HEK293 (cell line): ENCODE results near the gene GSTA5.
"Not testable (repeated sequence)": the region's sequence is repeated elsewhere in the genome, so short reads cannot be mapped to it uniquely, and the experiment has no call there.

Experiments used
- CTCF ChIA-PET: fragments of 350-600 bp; formaldehyde crosslinking; extraction: SDS; loops from one replicate; lab custom pipeline; 2021; ENCODE audit warnings: antibody characterized with exemption; lab: Yijun Ruan, JAX
- POLR2A ChIA-PET: fragments of 300-600 bp; formaldehyde crosslinking; extraction: SDS; loops from one replicate; lab custom pipeline; 2020; ENCODE audit warnings: antibody characterized with exemption, inconsistent platforms; lab: Yijun Ruan, JAX
- H3K27ac ChIP-seq: fragments of 200-500 bp; sonication (Bioruptor generic); 2 replicates; pipeline ENCODE4 v1.5.1; 2014; ENCODE audit warnings: low read depth, low read length, control low read depth, inconsistent platforms; ENCODE audit errors: extremely low read depth
- H3K36me3 ChIP-seq, 2 experiments: fragments of 200-500 bp in 1 of 2; sonication (Bioruptor generic) in 1 of 2; 1 replicate in 1 of 2; 2 replicates in 1 of 2; pipeline ENCODE4 v1.5.1; 2014 to 2017; ENCODE audit warnings: inconsistent platforms in 2 of 2, low read length in 2 of 2; ENCODE audit not compliant: control insufficient read depth in 2 of 2, insufficient read depth in 1 of 2
- H3K4me1 ChIP-seq: fragments of 200-500 bp; sonication (Bioruptor generic); 2 replicates; pipeline ENCODE4 v1.5.1; 2014; ENCODE audit warnings: mild to moderate bottlenecking, low read length, inconsistent platforms; ENCODE audit not compliant: control insufficient read depth, insufficient read depth
- H3K4me3 ChIP-seq: 2 replicates; pipeline ENCODE4 v1.5.1; 2011; ENCODE audit warnings: low read depth, mild to moderate bottlenecking, control low read depth, low read length, moderate library complexity
- H3K9me3 ChIP-seq: fragments of 200-500 bp; sonication (Bioruptor generic); 2 replicates; pipeline ENCODE4 v1.5.1; 2014; ENCODE audit warnings: low read depth, low read length, inconsistent platforms; ENCODE audit not compliant: control insufficient read depth, insufficient read depth
- CTCF ChIP-seq: fragments of 450-650 bp; formaldehyde crosslinking; IDR thresholded peaks from 2 replicates; pipeline ENCODE4 v1.5.1; 2016; ENCODE audit warnings: missing biosample characterization, missing genetic modification characterization
- GLIS1 ChIP-seq: fragments of 450-650 bp; formaldehyde crosslinking; IDR thresholded peaks from 2 replicates; pipeline ENCODE4 v1.5.1; 2016; ENCODE audit warnings: missing biosample characterization, missing genetic modification characterization
- OSR2 ChIP-seq: fragments of 450-650 bp; formaldehyde crosslinking; IDR thresholded peaks from 2 replicates; pipeline ENCODE4 v1.5.1; 2016; ENCODE audit warnings: missing biosample characterization, missing genetic modification characterization
- PRDM4 ChIP-seq: fragments of 450-650 bp; formaldehyde crosslinking; IDR thresholded peaks from 2 replicates; pipeline ENCODE4 v1.5.1; 2017; ENCODE audit warnings: missing biosample characterization, missing genetic modification characterization
- RBAK ChIP-seq: fragments of 450-650 bp; formaldehyde crosslinking; IDR thresholded peaks from 2 replicates; pipeline ENCODE4 v1.5.1; 2016; ENCODE audit warnings: missing biosample characterization, missing genetic modification characterization
- YY1 ChIP-seq: fragments of 450-650 bp; formaldehyde crosslinking; IDR thresholded peaks from 2 replicates; pipeline ENCODE4 v1.5.1; 2018; ENCODE audit warnings: missing biosample characterization, missing genetic modification characterization
- ZBTB44 ChIP-seq: fragments of 450-650 bp; IDR thresholded peaks from 2 replicates; pipeline ENCODE4 v1.5.1; 2018; ENCODE audit warnings: missing biosample characterization, mild to moderate bottlenecking, missing genetic modification characterization
- ZEB2 ChIP-seq: fragments of 450-650 bp; formaldehyde crosslinking; IDR thresholded peaks from 2 replicates; pipeline ENCODE4 v1.5.1; 2016; ENCODE audit warnings: missing biosample characterization, missing genetic modification characterization
- ZFP3 ChIP-seq: fragments of 450-650 bp; formaldehyde crosslinking; IDR thresholded peaks from 2 replicates; pipeline ENCODE4 v1.5.1; 2016; ENCODE audit warnings: low read depth, missing biosample characterization, missing genetic modification characterization
- ZFP41 ChIP-seq: fragments of 450-650 bp; formaldehyde crosslinking; IDR thresholded peaks from 2 replicates; pipeline ENCODE4 v1.5.1; 2016; ENCODE audit warnings: missing biosample characterization, missing genetic modification characterization, borderline replicate concordance
- ZNF112 ChIP-seq: fragments of 450-650 bp; formaldehyde crosslinking; IDR thresholded peaks from 2 replicates; pipeline ENCODE4 v1.5.0; 2017; ENCODE audit warnings: missing biosample characterization, missing genetic modification characterization
- ZNF121 ChIP-seq: fragments of 450-650 bp; formaldehyde crosslinking; IDR thresholded peaks from 2 replicates; pipeline ENCODE4 v1.5.1; 2016; ENCODE audit warnings: missing biosample characterization, missing genetic modification characterization
- ZNF133 ChIP-seq: fragments of 450-650 bp; formaldehyde crosslinking; IDR thresholded peaks from 2 replicates; pipeline ENCODE4 v1.5.1; 2016; ENCODE audit warnings: missing biosample characterization, missing genetic modification characterization
- ZNF394 ChIP-seq: fragments of 450-650 bp; formaldehyde crosslinking; IDR thresholded peaks from 2 replicates; pipeline ENCODE4 v1.5.1; 2016; ENCODE audit warnings: missing biosample characterization, missing genetic modification characterization, mild to moderate bottlenecking, moderate library complexity, borderline replicate concordance
- ZNF48 ChIP-seq: fragments of 450-650 bp; formaldehyde crosslinking; IDR thresholded peaks from 2 replicates; pipeline ENCODE4 v1.5.1; 2016; ENCODE audit warnings: missing biosample characterization, missing genetic modification characterization
- ZNF510 ChIP-seq: fragments of 450-650 bp; formaldehyde crosslinking; IDR thresholded peaks from 2 replicates; pipeline ENCODE4 v1.5.1; 2018; ENCODE audit warnings: mild to moderate bottlenecking, missing genetic modification characterization, missing biosample characterization; ENCODE audit not compliant: insufficient replicate concordance
- ZNF600 ChIP-seq: fragments of 450-650 bp; formaldehyde crosslinking; IDR thresholded peaks from 2 replicates; pipeline ENCODE4 v1.5.1; 2016; ENCODE audit warnings: missing biosample characterization, missing genetic modification characterization
- ZNF623 ChIP-seq: fragments of 450-650 bp; formaldehyde crosslinking; IDR thresholded peaks from 2 replicates; pipeline ENCODE4 v1.5.1; 2016; ENCODE audit warnings: missing biosample characterization, missing genetic modification characterization
- ZNF624 ChIP-seq: fragments of 450-650 bp; formaldehyde crosslinking; IDR thresholded peaks from 2 replicates; pipeline ENCODE4 v1.5.1; 2017; ENCODE audit warnings: missing biosample characterization, missing genetic modification characterization
- ZNF747 ChIP-seq: fragments of 450-650 bp; formaldehyde crosslinking; IDR thresholded peaks from 2 replicates; pipeline ENCODE4 v1.5.1; 2016; ENCODE audit warnings: missing biosample characterization, missing genetic modification characterization
- TF ChIP-seq, protein P1 (sequence below): fragments of 450-650 bp; formaldehyde crosslinking; IDR thresholded peaks from 2 replicates; pipeline ENCODE4 v1.5.1; 2016; ENCODE audit warnings: missing biosample characterization, missing genetic modification characterization

GSTA5 gene

GRCh38 chr6:52826513-52826912 is 14.1 kb downstream of the GSTA5 start:
- TF ChIP-seq ZEB2 (tag by site-specific recombination) (no peak), ZNF624 (tag by site-specific recombination) (no peak), ZBTB44 (tag by site-specific recombination) (no peak), ZFP3 (tag by site-specific recombination) (no peak), ZNF112 (tag by site-specific recombination) (no peak), OSR2 (no peak), ZNF121 (tag by site-specific recombination) (no peak), ZNF48 (no peak), GLIS1 (no peak), ZNF623 (tag by site-specific recombination) (no peak)
- Histone ChIP-seq H3K27ac (no peak overlapping the region), H3K4me1 (no peaks in the 10 kb centered on the region), H3K36me3 (no peaks in the 10 kb centered on the region), H3K9me3 (no peaks in the 10 kb centered on the region), H3K4me3 (no peak overlapping the region)
- CTCF ChIA-PET, result no interaction called here
- POLR2A ChIA-PET, result no interaction called here

DNA sequence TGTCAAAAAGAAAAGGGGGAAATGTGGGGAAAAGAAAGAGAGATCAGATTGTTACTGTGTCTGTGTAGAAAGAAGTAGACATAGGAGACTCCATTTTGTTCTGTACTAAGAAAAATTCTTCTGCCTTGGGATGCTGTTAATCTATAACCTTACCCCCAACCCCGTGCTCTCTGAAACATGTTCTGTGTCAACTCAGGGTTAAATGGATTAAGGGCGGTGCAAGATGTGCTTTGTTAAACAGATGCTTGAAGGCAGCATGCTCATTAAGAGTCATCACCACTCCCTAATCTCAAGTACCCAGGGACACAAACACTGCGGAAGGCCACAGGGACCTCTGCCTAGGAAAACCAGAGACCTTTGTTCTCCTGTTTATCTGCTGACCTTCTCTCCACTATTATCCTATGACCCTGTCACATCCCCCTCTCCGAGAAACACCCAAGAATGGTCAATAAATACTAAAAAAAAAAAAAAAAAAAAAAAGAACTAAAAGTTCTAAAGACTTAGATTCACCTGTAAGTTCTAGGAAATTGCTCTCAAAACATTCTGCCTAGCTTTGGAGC is 14.6 kb downstream of the GSTA5 start:
- H3K27ac ChIP-seq, H3K36me3 ChIP-seq, H3K9me3 ChIP-seq, H3K4me3 ChIP-seq, H3K4me1 ChIP-seq, POLR2A ChIA-PET: not testable (repeated sequence)
- CTCF ChIA-PET, result interaction anchor here (1.6 kb wide), 1 partner anchor 10 kb away, joined by 3 read pairs; no protein-coding TSS in a partner anchor

DNA sequence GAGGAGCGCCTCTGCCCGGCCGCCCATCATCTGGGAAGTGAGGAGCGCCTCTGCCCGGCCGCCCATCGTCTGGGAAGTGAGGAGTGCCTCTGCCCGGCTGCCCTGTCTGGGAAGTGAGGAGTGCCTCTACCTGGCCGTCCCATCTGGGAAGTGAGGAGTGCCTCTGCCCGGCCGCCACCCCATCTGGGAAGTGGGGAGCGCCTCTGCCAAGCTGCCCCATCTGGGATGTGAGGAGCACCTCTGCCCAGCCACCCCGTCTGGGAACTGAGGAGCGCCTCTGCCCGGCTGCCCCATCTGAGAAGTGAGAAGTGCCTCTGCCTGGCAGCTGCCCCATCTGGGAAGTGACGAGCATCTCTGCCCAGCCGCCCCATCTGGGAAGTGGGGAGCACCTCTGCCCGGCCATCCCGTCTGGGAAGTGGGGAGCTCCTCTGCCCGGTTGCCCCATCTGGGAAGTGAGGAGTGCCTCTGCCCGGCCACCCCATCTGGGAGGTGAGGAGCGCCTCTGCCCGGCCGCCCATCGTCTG is 15.3 kb downstream of the GSTA5 start:
- H3K4me3 ChIP-seq, POLR2A ChIA-PET, H3K36me3 ChIP-seq, H3K27ac ChIP-seq, H3K9me3 ChIP-seq, H3K4me1 ChIP-seq: not testable (repeated sequence)
- CTCF ChIA-PET, result interaction anchor here (1.6 kb wide), 1 partner anchor 10 kb away, joined by 3 read pairs; no protein-coding TSS in a partner anchor

DNA sequence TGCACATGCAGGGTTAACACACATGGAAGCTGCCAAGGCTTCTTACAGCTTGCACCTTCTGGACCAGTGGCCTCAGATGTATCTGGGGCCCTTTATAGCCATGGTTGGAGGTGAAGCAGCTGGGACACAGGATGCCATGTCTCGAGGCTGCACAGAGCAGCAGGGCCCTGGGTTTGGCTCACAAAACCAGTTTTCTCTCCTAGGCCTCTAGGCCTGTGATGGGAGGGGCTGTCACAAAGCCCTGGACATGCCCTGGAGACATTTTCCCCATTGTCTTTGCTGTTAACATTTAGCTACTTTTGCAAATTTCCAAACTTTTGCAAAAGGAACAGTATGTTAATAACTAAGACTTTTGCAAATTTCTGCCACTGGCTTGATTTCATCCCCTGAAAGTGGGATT is 18.8 kb downstream of the GSTA5 start:
- no peak for TF ChIP-seq ZNF133
- TF ChIP-seq YY1, result no peak
- TF ChIP-seq ZFP41 (tag by site-specific recombination), result no peak
- no peak for TF ChIP-seq ZNF623 (tag by site-specific recombination)
- TF ChIP-seq RBAK, result no peak
- TF ChIP-seq, protein P1, sequence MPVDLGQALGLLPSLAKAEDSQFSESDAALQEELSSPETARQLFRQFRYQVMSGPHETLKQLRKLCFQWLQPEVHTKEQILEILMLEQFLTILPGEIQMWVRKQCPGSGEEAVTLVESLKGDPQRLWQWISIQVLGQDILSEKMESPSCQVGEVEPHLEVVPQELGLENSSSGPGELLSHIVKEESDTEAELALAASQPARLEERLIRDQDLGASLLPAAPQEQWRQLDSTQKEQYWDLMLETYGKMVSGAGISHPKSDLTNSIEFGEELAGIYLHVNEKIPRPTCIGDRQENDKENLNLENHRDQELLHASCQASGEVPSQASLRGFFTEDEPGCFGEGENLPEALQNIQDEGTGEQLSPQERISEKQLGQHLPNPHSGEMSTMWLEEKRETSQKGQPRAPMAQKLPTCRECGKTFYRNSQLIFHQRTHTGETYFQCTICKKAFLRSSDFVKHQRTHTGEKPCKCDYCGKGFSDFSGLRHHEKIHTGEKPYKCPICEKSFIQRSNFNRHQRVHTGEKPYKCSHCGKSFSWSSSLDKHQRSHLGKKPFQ (tag by site-specific recombination), result no peak
- TF ChIP-seq ZNF747 (tag by site-specific recombination), result no peak
- TF ChIP-seq ZNF510 (tag by site-specific recombination), result no peak
- TF ChIP-seq PRDM4, result no peak
- TF ChIP-seq ZNF600 (tag by site-specific recombination), result no peak
- TF ChIP-seq ZNF624 (tag by site-specific recombination), result no peak
- no peak for TF ChIP-seq CTCF
- TF ChIP-seq ZNF394, result no peak
- TF ChIP-seq, all 188 proteins: peak for 0
- CTCF ChIA-PET, result interaction anchor here (0.6 kb wide), 1 partner anchor 113 kb away, joined by 5 read pairs; no protein-coding TSS in a partner anchor

More for the DNA sequence above, 18.8 kb downstream of the GSTA5 start:
- Histone ChIP-seq H3K36me3 (no peaks in the 10 kb centered on the region), H3K4me1 (no peaks in the 10 kb centered on the region), H3K4me3 (no peak overlapping the region), H3K27ac (no peak overlapping the region), H3K9me3 (no peaks in the 10 kb centered on the region)
- POLR2A ChIA-PET, result no interaction called here
